NCI-H82 (cell line): ENCODE data around the gene RTN1.
A peak's percentile ranks its signal among the peaks of the same experiment; 100 is the strongest.

Experiments used
- DNase-seq: peaks from one replicate; lab custom pipeline; 2025; lab: John Stamatoyannopoulos, UW

The RTN1 gene

GRCh38 chr14:59788176-59788575, 82.4 kb downstream of the RTN1 start:
- DNase-seq: no peak

- DNase-seq: peak; percentile 91
Measured at GRCh38 chr14:59787045-59787674, 83.4 kb downstream of the RTN1 start.

- DNase-seq: peak; percentile 83
Measured at GRCh38 chr14:59785629-59786028, 84.9 kb downstream of the RTN1 start.

GRCh38 chr14:59782760-59783159, 87.8 kb downstream of the RTN1 start:
- no peak for DNase-seq

- DNase-seq: no peak
Measured at GRCh38 chr14:59777006-59777579, 93.5 kb downstream of the RTN1 start.

GRCh38 chr14:59776468-59776867, 94.1 kb downstream of the RTN1 start:
- DNase-seq: no peak

GRCh38 chr14:59772233-59772632, 98.3 kb downstream of the RTN1 start:
- DNase-seq: no peak

GRCh38 chr14:59771577-59771976, 99.0 kb downstream of the RTN1 start:
- DNase-seq: no peak

- no peak for DNase-seq
Measured at GRCh38 chr14:59769586-59769985, 101.0 kb downstream of the RTN1 start.

- DNase-seq: no peak
Measured at GRCh38 chr14:59768855-59769375, 101.7 kb downstream of the RTN1 start.

- DNase-seq: no peak
Measured at GRCh38 chr14:59761851-59762250, 108.7 kb downstream of the RTN1 start.

- DNase-seq: peak; percentile 92
Measured at GRCh38 chr14:59755409-59756135, 115.0 kb downstream of the RTN1 start.

GRCh38 chr14:59754256-59754655, 116.3 kb downstream of the RTN1 start:
- DNase-seq: peak; percentile 100

- DNase-seq: peak; percentile 100
Measured at GRCh38 chr14:59753512-59753911, 117.1 kb downstream of the RTN1 start.

GRCh38 chr14:59751578-59751977, 119.0 kb downstream of the RTN1 start:
- DNase-seq: peak; percentile 84

GRCh38 chr14:59739794-59740193, 130.8 kb downstream of the RTN1 start:
- DNase-seq: no peak

GRCh38 chr14:59728304-59728703, 142.3 kb downstream of the RTN1 start:
- peak; percentile 100 for DNase-seq

GRCh38 chr14:59727073-59727661, 143.4 kb downstream of the RTN1 start:
- no peak for DNase-seq

GRCh38 chr14:59711080-59711479, 159.5 kb downstream of the RTN1 start:
- DNase-seq: no peak

GRCh38 chr14:59707778-59708561, 162.6 kb downstream of the RTN1 start:
- no peak for DNase-seq

GRCh38 chr14:59705866-59706265, 164.7 kb downstream of the RTN1 start:
- no peak for DNase-seq

- DNase-seq: no peak
Measured at GRCh38 chr14:59705245-59705644, 165.3 kb downstream of the RTN1 start.
